Pons (tissue), 1 donor: Measurements from ENCODE around the gene DSCAM.
"Not testable (repeated sequence)": the region's sequence is repeated elsewhere in the genome, so short reads cannot be mapped to it uniquely, and the experiment has no call there.

ENCODE experiments used
- DNase-seq: peaks from one replicate; pipeline ENCODE4 v3.0.0-alpha.2; 2016; ENCODE audit warnings: low spot score

Gene DSCAM

GRCh38 chr21:40320718-40321117 lies 526.2 kb downstream of the DSCAM start:
- not testable (repeated sequence) for DNase-seq

GRCh38 chr21:40318371-40318770 lies 528.6 kb downstream of the DSCAM start:
- DNase-seq = no peak

DNA sequence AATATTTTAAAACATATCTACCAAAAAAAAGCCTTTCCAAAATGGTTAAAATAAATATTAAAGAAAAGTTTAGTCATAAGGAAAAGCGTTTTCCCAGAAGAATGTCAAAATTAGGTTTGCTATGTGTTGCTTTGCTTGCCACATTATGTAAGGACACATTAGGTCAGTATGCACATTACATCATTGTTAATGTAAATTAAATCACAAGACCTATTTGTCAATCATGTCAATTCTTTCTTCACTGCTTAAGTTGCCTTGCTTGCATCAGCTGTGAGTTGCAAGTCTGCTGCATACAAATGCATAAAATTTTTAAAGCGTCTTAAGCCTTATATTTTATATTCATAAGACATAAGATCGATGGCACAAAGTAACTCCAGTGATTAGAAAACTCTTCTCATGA lies 530.9 kb downstream of the DSCAM start:
- DNase-seq = no peak

DNA sequence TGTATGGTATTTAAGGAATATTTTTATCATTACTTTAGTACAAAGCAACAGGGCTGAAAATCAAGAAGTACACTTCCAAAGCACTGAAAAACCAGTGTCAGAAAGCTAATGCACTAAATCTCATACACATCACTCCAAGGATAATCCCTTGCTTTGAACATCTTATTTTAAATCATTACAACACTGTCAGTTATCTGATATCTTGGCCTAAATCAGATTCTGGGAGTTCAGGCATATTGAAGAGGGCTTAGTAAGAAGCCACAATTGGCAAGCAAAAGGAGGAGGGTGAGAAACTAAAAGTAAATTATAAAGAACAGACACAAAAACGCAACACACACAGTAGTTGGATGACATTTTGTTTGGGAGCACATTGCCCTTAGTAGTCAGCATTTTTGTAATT lies 531.3 kb downstream of the DSCAM start:
- no peak for DNase-seq

GRCh38 chr21:40313260-40313659 lies 533.7 kb downstream of the DSCAM start:
- DNase-seq = no peak

- no peak for DNase-seq
Measured at GRCh38 chr21:40300300-40300699, 546.7 kb downstream of the DSCAM start.

DNA sequence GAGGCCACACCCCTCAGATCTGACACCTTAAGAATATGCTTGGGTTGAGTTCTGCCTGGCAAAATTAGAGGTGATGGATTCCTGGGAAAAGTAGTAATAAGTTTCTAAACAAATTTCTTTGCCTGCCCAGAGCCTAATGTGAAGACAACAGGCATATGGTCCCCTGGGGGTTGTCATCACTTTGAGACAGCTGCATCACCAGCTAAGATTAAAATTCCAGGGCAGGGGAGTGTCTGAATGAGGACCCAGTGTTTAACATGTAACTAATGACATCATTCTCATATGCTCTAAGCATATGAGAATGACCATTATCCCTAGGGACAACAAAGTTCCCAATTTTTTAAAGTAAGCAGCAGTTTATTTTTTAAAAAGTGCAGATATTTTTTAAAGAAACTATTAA lies 547.5 kb downstream of the DSCAM start:
- no peak for DNase-seq

DNA sequence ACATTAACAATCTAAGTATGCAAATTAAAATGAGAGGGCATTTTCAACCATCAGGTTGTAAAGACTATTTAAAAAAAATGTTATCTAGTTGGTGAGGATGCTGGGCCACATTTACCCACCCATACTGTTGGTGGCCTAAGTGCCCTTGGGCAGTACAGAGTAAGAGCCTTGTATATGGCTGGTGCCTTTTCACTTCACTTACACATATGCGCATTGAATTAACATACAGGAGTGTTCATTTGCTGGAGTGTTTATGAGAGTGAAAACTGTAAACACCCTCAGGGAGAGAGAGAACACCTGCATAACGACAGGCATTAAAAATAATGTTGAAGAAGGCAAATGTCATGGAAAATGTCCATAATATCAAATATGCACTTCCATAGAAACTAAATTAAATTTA lies 552.6 kb downstream of the DSCAM start:
- no peak for DNase-seq

DNA sequence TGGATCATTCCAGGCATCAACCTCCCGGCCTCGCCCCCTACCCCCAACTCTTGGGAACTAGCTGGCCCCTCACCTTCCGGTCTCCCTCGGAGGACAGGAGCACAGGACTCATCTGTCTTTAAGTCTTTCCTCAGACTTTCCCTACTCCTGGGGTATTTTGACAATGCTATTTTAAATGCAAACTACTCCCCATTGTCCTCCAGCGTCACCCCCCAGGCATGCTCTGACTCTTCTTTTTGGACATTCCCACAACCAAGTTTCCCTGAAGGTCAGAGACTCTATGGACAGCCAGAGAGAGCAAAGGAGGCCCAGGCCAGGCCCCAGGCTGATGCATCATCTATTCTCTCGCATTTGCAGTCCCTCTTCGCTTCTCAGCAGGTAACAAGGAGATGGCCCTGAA lies 555.4 kb downstream of the DSCAM start:
- no peak for DNase-seq

DNA sequence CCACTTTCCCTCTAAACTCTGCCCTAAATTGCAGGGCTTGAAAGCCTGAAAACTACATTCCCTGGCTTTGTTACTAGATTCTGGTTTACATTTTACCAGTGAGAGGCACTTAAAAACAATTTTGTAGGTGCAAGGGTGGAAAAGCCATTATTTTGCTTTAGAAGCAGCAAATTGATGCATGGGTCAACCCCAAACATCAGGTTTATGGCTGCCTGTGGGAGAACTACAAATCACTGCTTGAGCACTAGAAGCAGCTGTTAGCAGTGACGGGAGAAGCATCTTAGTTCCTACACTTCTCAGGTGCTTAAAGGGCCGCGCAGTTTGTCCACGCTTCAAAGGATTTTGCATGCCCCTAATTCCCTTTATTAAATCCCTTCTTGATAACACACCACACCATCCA lies 562.5 kb downstream of the DSCAM start:
- no peak for DNase-seq

DNA sequence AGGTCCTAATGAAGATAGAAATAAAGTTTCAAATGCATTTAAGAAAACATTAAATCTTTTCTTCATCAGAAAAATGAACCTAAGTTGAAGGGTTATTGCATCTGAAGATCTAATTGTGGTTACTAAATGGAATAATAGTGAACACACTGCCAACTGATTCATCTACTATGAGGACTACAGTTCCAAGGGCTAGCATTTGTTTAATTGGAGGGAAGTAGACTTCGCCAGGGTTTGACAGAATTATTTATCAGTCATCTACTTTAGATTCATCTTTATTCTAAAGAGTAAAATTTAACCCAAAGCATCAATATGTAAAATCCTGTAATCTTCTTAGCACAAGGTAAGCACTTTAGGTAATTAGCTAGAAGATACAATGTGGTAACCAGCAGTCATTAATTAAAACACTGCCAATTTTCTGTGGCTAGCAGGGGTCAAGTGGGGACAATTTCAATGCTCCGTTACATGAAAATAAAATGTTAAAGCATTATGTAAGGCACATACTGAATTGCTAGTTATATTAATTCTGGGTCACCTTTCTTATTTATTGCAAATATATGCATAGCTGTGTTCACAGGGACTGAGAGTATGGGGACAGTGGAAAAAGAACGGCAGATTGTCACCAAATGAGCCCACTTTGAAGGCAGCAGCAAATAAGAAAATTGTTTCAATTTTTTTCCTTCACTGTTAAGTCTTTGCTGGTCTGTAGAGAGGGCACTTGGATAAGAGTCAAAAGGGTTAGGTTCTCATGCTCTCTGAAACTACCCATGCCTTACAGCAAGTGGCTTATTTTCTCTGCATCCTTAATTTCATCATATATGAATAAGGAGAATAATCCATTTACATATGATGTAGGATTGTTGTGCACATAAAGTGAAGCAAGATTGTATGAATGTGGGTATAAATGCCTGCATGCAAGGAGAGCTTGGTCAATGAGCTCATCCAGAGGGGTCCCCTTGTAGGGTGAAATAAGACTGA lies 563.8 kb downstream of the DSCAM start:
- DNase-seq = no peak

GRCh38 chr21:40278345-40278744 lies 568.6 kb downstream of the DSCAM start:
- no peak for DNase-seq

DNA sequence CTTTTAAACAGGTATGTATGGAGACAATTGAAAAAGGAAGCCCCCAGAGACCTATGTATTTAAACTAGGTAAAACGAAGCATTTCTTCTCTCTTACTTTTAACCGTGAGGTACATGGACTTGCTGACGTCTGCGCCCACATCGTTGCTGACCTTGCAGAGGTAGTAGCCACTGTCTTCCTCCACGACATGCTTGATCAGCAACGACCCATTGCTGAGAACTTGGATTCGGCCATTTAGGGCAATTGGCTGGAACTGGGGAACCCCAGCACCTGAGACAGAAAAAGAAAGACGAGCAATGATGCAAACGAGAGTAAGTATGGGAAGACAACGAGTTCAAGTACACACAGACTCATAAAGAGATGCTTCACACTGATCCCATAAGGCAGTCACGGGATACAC lies 571.0 kb downstream of the DSCAM start:
- no peak for DNase-seq

DNA sequence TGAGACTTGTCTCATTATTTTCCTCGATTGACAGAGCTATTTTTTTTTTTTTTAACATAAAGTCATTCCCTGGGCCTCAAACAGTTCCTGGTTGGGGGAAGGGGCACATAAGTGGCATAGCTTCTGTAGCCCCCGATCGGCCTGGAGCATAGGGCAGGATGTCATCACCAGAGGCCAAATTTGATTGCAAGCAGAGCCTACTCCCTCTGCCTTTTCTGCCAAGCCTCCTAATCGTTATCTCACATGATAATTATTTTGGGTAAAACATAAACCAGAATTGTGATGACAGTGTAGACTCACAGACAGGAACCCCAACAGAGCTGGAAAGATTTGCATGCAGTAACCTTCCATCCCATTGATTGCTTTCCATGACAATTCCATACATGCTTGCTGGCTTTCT lies 574.9 kb downstream of the DSCAM start:
- DNase-seq = no peak

DNA sequence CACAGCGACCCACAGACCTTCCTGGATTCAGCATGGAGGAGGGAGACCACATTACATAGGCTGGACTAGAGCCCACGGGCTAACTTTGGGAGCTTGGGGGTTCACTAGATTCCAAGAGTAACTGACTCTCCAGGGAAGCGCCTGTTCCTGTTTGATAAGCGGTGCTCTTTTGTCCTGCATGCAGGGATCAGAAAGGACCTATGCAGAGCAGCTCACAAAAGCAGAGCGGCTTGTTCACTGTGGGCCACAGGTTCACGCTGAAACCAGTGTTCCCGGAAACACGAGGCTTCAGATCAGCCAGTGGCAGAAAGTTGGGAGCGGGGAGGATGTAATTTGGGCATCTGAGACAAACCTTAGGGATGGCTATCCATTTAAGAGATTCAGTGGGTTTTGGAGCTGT lies 575.8 kb downstream of the DSCAM start:
- no peak for DNase-seq

DNA sequence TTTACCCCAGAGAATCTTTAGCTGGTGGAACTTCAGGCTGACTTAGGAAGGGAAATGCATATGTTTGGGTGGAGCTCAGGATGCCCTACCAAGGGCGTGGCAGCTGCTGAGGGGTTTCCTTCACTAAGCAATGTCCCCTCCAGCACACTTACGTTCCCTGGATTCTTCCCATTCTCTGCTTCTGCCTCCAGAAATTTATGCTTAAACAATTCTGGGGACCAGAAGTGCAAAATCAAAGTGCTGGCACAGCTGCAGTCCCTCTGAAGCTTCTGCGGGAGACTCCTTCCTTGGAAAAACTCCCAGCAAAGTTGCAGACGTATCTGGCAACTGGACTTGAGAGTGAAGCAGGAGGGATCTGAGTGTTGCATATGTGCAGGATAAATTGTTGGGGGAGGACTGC lies 576.9 kb downstream of the DSCAM start:
- no peak for DNase-seq

DNA sequence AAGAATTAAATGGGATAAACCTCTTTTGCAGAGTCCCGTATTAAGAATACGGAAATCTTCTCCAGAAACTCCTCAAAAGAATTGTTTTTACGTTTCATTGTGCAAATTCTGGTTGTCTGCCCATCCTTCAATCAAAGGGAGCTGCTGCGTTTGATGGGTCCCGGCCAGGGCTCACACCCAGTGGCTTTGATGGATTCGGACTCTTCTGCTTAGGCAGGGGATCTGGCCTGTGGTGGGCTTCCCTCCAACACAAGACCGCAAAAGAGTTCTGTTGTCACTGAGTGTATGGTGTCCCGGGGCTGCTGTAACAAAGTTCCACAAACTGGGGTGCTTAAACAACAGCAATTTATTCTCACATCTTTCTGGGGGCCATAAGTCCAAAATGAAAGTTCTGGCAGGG lies 577.7 kb downstream of the DSCAM start:
- DNase-seq = no peak

GRCh38 chr21:40258456-40258855 lies 588.5 kb downstream of the DSCAM start:
- not testable (repeated sequence) for DNase-seq

GRCh38 chr21:40257342-40257741 lies 589.6 kb downstream of the DSCAM start:
- DNase-seq = no peak

DNA sequence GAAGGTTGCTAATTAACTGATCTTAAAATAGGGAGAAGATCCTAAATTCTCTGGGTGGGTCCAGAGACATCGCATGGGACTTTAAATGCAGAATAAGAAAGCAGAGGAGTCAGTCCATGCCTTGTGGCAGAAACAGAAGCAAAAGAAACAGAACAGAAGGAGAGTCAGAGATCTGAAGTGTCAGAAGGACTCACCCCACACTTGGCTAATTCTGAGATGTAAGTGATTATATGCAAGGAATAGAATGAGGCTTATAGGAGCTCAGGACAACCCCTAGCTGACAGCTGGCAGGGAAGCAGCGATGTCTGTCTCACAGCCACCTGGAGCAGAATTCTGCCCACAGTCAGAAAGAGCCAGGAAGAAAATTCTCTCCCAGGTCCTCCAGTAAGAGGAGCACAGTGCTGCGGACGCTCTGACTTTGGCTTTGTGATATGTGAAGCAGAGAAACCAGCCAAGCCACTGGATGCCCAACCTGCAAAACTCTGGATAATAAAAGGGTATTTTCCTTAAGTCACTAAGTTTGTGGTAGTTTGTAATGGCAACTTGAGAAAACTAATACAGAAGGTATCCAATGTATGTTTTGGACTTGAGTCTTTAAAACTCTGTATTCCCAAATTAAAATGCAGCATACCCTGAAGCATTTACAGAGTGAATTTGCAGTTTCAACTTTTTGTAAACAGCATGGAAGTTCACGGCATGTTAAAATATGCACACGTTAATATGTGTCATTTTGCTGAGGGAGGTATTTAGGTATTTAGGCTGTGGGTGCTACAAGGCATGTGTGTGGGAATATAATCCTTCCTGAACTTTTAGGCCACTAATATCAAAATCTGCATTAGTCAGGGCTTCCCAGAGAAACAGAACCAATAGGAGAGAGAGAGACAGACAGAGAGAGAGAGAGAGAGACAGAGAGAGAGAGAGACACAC lies 591.2 kb downstream of the DSCAM start:
- DNase-seq = no peak

DNA sequence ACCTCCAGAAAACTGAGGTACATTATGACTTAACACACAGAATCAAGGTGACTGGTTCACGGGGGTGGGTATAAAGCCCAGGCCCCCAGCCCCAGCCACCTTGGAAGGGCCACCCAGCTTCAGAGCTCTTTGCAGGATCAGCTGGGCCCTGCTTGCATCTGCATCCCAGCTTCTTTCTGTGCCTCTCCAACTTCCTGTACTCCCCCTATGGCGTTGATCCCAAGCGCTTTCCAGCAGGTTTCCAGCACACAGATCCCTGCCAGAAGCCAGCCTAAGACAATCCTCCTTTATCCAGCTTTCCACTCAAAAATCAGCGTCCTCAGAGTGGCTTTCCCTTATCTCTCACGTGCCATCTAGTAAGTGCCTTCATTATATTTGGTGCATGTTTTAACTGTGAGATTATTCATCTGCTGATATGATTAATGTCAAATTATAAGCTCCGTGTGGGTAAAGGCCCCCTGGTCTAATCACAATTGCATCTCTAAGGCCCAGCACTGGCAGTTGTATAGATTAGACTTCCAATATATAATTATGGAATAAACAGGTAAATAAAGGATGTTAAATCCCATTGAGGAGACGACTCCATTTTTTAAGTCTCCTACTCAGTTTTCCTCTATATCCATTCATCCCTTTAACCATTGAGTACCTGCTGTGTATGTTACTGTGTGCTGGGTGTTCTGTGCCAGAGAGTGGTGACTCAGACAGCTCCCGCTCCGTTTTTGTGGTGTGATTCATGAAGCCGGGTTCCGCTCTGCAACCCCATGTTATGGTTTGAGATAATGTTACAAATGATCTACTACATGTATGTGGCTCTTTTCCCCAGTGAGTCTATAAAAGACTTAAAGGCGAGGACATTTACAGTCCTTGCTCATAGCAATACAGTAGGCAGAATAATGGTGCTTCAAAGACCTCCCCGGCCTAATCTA lies 592.2 kb downstream of the DSCAM start:
- DNase-seq = no peak

GRCh38 chr21:40253112-40253511 lies 593.8 kb downstream of the DSCAM start:
- no peak for DNase-seq
